Osteocyte (in vitro differentiated cells): ENCODE results near the gene IGBP1. TPM values are rescaled to one million over a fixed set of nuclear protein-coding genes. Genes with fewer than 3 reads are reported as not detected.
"Not testable (repeated sequence)": the region's sequence is repeated elsewhere in the genome, so short reads cannot be mapped to it uniquely, and the experiment has no call there.

ENCODE experiments used
- DNase-seq: peaks from one replicate; pipeline ENCODE4 v3.0.0; 2021; ENCODE audit warnings: mixed read lengths; ENCODE audit not compliant: unreplicated experiment; ENCODE audit errors: extremely low spot score
- H3K27ac Mint-ChIP-seq: one replicate; pipeline ENCODE4 v1.8.0; 2021; ENCODE audit warnings: mild to moderate bottlenecking, mixed read lengths; ENCODE audit not compliant: unreplicated experiment
- H3K27me3 Mint-ChIP-seq: one replicate; pipeline ENCODE4 v1.8.0; 2021; ENCODE audit warnings: mixed read lengths; ENCODE audit not compliant: unreplicated experiment
- H3K36me3 Mint-ChIP-seq: one replicate; pipeline ENCODE4 v1.8.0; 2021; ENCODE audit warnings: mixed read lengths; ENCODE audit not compliant: unreplicated experiment
- H3K4me1 Mint-ChIP-seq: one replicate; pipeline ENCODE4 v1.8.0; 2021; ENCODE audit warnings: mixed read lengths; ENCODE audit not compliant: unreplicated experiment
- H3K4me3 Mint-ChIP-seq: one replicate; pipeline ENCODE4 v1.8.0; 2021; ENCODE audit warnings: mild to moderate bottlenecking, moderate library complexity, mixed read lengths; ENCODE audit not compliant: unreplicated experiment
- H3K9me3 Mint-ChIP-seq: one replicate; pipeline ENCODE4 v1.8.0; 2021; ENCODE audit warnings: mixed read lengths; ENCODE audit not compliant: unreplicated experiment
- CTCF ChIP-seq: fragments of 200-600 bp; sonication (generic); IDR thresholded peaks from 2 replicates; pipeline ENCODE4 v1.5.0; 2021; ENCODE audit warnings: antibody characterized with exemption, mild to moderate bottlenecking, moderate library complexity
- total RNA-seq: library from RNA; stranded (reverse); gene quantifications from 2 replicates; pipeline ENCODE4 v1.2.1, GENCODE V29; 2021

IGBP1 gene
- total RNA-seq, 1 donor from 2014 or later = 49.4 TPM

- no peak for TF ChIP-seq CTCF
- Mint-ChIP-seq H3K36me3 (no peaks in the 10 kb centered on the region), H3K9me3 (peaks cover 23% of the 10 kb centered on the region), H3K27me3 (peaks cover 5% of the 10 kb centered on the region), H3K4me3 (no peak overlapping the region), H3K27ac (no peak overlapping the region), H3K4me1 (no peaks in the 10 kb centered on the region)
- DNase-seq = no peak
Observed at GRCh38 chrX:70183091-70183490, 49.8 kb downstream of the IGBP1 start.

GRCh38 chrX:70190225-70190624 lies 57.0 kb downstream of the IGBP1 start:
- peaks cover 13% of the 10 kb centered on the region for H3K27me3 Mint-ChIP-seq
- H3K4me1 Mint-ChIP-seq = no peaks in the 10 kb centered on the region
- TF ChIP-seq CTCF = no peak
- H3K4me3 Mint-ChIP-seq = no peak overlapping the region
- no peak overlapping the region for H3K27ac Mint-ChIP-seq
- H3K36me3 Mint-ChIP-seq = no peaks in the 10 kb centered on the region
- no peak for DNase-seq
- peaks cover 37% of the 10 kb centered on the region for H3K9me3 Mint-ChIP-seq

- no peak for DNase-seq
- TF ChIP-seq CTCF = peak; percentile 57
- H3K4me3 Mint-ChIP-seq = no peak overlapping the region
- peaks cover 21% of the 10 kb centered on the region for H3K9me3 Mint-ChIP-seq
- H3K27ac Mint-ChIP-seq = no peak overlapping the region
- peaks cover 6% of the 10 kb centered on the region for H3K27me3 Mint-ChIP-seq
- H3K36me3 Mint-ChIP-seq = no peaks in the 10 kb centered on the region
- H3K4me1 Mint-ChIP-seq = peaks cover 1% of the 10 kb centered on the region
Observed at GRCh38 chrX:70196961-70197720, 63.9 kb downstream of the IGBP1 start.

GRCh38 chrX:70201732-70202131 lies 68.5 kb downstream of the IGBP1 start:
- Mint-ChIP-seq H3K27me3 (peaks cover 3% of the 10 kb centered on the region), H3K4me3 (no peak overlapping the region), H3K4me1 (peaks cover 1% of the 10 kb centered on the region), H3K27ac (no peak overlapping the region), H3K36me3 (no peaks in the 10 kb centered on the region), H3K9me3 (peaks cover 4% of the 10 kb centered on the region)
- no peak for TF ChIP-seq CTCF
- no peak for DNase-seq

DNA sequence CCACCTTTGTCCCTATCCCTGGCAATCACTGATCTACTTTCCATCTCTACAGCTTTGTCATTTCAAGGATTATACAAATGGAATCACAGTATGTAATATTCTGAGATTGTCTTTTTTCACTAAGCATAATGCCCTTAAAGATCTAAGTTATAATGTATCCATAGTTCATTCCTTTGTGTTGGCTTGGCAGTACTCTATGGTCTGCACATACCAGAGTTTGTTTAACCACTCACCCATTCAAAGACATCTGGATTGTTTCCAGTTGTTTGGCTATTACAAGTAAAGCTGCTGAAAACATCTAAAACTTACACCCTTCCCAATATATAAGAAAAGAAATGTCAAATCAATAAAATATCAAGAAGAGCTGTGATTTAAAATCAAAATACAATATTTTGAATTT lies 75.2 kb downstream of the IGBP1 start:
- Mint-ChIP-seq H3K27me3 (peaks cover 2% of the 10 kb centered on the region), H3K36me3 (no peaks in the 10 kb centered on the region), H3K4me3 (no peak overlapping the region), H3K4me1 (no peaks in the 10 kb centered on the region), H3K27ac (no peak overlapping the region), H3K9me3 (no peaks in the 10 kb centered on the region)
- DNase-seq = no peak
- TF ChIP-seq CTCF = no peak

- not testable (repeated sequence) for H3K27me3 Mint-ChIP-seq, H3K36me3 Mint-ChIP-seq, H3K4me1 Mint-ChIP-seq, DNase-seq, H3K27ac Mint-ChIP-seq, H3K4me3 Mint-ChIP-seq, H3K9me3 Mint-ChIP-seq
Observed at GRCh38 chrX:70209570-70209969, 76.3 kb downstream of the IGBP1 start.
